ENCODE results near the gene KIF27.
A peak's percentile ranks its signal among the peaks of the same experiment; 100 is the strongest.
"Not testable (repeated sequence)": the region's sequence is repeated elsewhere in the genome, so short reads cannot be mapped to it uniquely, and the experiment has no call there.

Gene KIF27

GRCh38 chr9:83920927-83921707 lies at the start of gene KIF27:
TSS of gene KIF27 (minus strand) at chr9:83921432. CDS start at chr9:83915591, 5,841 bp downstream.
- peak; percentile 78 to 95 for DNase-seq

DNA sequence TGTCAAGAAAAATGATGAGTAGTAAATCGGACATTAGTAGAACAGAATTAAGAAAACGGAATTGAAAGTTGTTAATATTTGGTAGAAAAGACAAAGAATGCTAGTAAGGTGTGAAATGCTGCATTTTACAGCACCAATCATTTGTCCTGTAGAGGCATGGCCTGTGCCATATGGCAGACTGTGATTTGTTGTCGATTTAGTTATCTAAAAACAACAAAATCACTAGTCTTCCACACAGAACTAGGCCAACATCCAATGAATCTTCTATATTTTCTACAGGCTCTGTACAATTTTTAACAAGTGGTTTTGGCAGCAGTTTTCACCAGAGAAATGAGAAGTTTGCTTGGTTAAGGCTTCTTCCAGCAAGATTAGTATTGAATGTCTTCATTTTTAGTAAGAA lies 48.4 kb upstream of the KIF27 start:
- no peak for DNase-seq

DNA sequence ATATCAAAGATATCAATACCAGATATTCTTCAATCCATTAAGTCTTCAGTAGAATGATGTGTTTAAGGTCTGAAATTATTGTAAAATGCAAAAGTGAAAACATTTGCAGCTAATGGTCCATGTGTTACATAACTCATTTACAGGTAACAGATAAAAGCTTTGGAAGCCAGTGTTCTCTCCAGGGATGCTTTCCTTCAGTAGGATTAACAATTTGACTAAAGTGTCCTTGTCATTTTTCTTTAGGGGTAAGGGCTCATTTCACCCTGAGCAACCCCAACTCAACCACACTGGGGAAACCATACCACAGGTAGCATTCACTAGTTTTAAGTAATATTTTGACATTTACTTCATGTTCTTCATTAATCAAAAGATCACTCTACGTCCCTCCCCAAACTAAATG lies 45.8 kb upstream of the KIF27 start:
- no peak for DNase-seq

DNA sequence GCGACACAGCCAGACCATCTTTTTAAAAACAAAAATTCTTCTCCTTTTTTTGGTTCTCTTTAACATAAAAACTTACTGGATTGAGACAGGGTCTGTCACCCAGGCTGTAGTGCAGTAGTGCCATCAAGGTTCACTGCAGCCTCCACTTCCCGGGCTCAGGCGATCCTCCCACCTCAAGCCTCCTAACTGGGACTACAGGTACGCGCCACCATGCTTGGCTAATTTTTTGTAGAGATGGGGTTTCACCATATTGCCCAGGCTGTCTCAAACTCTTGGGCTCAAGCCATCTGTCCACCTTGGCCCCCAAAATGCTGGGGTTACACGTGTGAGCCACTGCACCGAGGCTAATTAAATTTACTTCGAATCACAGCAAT lies 45.0 kb upstream of the KIF27 start:
- DNase-seq: no peak

DNA sequence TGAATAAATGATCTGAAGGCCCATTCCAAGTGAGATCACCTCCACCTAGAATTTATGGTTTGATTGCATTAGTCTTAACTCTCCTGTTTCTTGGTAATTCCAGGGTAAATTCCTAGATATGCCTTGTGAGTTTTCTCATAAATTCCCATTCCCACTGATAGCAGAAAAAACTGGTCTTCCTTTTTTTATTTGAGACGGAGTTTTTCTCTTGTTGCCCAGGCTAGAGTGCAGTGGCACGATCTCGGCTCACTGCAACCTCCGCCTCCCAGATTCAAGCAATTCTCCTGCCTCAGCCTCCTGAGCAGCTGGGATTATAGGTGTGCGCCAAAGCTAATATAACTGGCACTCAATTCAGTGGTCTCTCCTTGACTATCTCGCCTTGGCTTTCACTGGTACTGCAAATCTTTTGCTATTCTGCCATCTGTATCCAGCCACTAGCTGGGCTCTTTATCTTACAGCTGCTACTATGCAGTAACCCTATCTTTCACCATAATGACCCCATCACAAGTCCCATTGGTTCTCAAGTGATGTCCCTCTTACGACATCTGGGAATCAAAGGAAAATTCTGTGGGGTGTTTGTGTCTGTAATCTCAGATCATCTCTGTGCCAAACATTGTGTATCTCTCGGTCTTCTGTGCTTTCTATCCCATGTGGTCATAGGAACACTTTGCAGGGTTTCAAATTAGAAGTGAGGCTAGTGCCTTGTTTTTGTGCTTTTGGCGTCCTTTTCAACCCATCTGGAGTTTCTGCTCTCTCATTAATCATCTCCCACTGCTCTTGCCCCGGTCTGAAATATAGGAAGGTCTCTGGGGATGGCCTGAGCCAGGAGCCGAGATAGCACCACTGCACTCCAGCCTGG lies 44.3 kb upstream of the KIF27 start:
- DNase-seq: no peak

- no peak for DNase-seq
Measured at GRCh38 chr9:83964973-83965349, 43.7 kb upstream of the KIF27 start.

- no peak for DNase-seq
Measured at GRCh38 chr9:83962165-83962564, 40.9 kb upstream of the KIF27 start.

DNA sequence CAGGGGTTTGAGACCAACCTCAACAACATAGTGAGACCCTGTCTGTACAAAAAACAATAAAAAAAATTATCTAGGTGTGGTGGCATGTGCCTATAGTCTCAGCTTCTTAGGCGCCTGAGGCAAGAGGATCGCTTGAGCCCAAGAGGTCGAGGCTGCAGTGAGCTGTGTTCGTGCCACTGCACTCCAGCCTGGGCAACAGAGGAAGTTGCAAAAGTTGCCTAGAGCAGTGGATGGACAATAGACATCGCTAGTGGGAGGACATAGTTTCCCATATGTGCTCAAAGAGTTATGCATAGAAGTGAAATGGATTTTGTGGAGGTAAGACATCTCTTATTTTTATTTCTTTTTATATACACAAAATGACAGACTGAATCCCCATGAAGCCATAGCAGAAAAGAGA lies 39.8 kb upstream of the KIF27 start:
- DNase-seq: no peak

DNA sequence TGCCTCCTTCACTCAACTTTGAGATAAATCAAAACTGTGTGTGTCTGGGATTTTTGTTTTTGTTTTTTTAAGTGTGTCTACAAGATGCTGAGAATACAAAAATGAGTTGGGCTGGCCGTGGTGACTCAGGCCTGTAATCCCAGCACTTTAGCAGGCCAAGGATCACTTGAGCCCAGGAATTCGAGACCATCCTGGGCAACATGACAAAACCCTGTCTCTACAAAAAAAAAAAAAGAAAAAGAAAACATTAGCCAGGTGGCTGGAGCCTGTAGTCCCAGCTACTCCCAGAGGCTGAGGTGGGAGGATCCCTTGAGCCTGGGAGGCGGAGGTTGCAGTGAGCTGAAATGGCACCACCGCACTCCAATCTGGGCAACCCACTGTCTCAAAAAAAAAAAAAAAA lies 37.8 kb upstream of the KIF27 start:
- no peak for DNase-seq

- DNase-seq: no peak
Measured at GRCh38 chr9:83957248-83957513, 35.9 kb upstream of the KIF27 start.

DNA sequence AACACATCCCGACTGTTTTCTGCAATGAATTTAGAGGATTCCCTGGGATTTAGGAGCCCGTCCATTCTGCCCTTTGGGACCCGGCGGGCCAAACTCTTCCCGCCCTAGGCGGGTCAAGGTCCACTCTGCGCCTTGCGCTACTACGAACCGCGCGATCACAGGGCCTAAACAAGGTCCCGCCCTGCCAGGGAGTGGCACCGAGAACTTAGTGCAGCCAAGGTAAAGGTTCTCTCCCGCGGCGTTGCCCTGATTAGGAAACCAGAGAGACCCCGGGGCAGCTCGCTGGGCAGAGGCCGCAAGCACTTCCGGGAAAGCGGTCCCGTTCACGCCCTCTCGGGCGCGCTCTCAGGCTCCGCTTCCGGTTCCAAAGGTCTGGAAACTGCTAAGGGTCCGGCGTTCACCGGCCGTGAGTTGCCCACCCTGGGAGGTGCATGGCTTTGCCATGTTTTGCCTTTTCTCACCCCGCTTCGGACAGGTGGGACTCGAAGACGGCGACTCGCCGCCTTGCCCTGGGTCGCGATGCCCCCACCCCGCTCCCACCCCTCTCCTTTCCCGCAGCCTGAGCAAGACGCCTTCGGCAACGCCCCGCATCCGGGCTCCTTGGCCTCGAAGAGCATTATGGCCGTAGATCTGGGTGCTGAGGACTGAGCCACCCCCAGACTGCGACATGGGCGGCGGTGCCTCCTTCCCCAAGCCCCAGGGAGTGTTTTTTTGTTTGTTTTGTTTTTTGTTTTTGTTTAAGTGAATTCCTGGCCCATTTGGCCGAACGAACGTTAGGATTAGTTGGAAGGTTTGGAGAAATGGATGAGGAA lies 35.4 kb upstream of the KIF27 start:
- DNase-seq: peak in 1 of 2 experiments; percentile 69

DNA sequence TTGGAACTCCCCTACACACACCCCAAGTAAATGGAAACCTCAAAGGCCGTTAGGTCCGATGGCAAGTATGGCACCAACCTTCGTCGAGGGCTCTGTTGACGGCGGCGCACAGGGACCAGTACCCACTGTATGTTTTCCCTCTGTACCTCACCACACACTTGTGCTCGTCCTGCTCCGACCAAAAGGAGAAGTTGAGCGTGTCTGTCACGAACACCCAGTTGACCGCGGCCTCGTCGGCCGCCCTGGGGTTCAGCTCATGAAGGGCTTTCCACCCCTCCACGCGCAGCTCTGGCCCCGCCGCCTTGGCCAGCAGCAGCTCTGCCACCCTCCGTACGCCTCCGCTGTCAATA lies 34.8 kb upstream of the KIF27 start:
- peak in 1 of 2 experiments; percentile 38 for DNase-seq

- DNase-seq: not testable (repeated sequence)
Measured at GRCh38 chr9:83948096-83948495, 26.9 kb upstream of the KIF27 start.

- no peak for DNase-seq
Measured at GRCh38 chr9:83940590-83941303, 19.5 kb upstream of the KIF27 start.

- peak in 1 of 2 experiments; percentile 56 for DNase-seq
Measured at GRCh38 chr9:83937861-83938455, 16.7 kb upstream of the KIF27 start.

DNA sequence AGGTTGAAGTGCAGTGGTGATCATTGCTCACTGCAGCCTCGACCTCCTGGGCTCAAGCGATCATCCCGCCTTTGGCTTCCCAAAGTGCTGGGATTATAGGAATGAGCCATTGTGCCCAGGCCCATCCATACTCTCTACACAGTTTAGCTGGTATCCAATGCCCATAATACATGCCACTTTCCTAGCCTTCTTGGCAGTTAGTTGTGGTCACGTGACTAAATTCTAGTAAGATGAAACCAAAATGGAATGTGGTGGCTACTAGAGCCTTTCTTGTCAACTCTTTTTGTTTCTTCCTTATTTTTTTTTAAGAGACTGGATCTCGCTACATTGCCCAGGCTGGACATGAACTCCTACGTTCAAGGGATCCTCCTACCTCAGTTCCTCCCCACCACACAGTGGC lies 15.3 kb upstream of the KIF27 start:
- DNase-seq: no peak

DNA sequence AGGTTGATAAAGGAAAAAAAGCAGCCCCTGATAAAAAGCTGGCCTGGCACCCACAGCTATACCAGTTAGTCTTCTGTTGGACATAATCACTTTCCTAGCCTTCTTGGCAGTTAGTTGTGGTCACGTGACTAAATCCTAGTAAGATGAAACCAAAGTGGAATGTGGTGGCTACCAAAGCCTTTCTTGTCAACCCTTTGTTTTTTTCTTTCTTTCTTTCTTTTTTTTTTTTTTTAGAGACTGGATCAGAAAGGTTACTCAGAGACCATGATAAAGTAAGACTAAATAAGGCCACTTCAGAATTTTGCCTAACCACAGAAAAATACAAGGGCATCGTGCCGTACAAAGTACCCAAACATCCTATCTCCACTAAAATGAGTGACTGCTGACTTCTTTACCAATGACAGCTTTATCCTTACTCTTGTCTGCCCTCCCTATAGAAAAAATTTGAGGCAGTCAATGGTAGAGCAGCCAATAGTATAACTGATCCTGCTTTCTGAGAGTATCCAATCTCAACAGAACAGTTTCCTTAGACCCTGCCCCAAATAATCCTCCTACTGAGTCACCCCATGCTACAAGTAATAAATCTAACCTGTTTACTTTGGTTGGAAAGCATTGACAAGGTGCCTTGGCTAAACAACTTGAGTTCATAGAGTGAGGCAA lies 14.2 kb upstream of the KIF27 start:
- DNase-seq: no peak

GRCh38 chr9:83934569-83935275 lies 13.5 kb upstream of the KIF27 start:
- DNase-seq: no peak

GRCh38 chr9:83933790-83934189 lies 12.6 kb upstream of the KIF27 start:
- DNase-seq: no peak

GRCh38 chr9:83932851-83933250 lies 11.6 kb upstream of the KIF27 start:
- DNase-seq: no peak

- DNase-seq: no peak
Measured at GRCh38 chr9:83932011-83932410, 10.8 kb upstream of the KIF27 start.

Data from NCI-H526 (cell line).